ENCODE data around the gene MCU. TPM values are rescaled to one million over a fixed set of nuclear protein-coding genes. Genes with fewer than 3 reads are reported as not detected.

The MCU gene
- total RNA-seq, 1 experiment from 2014 or later: 19.2 TPM

- no peak for TF ChIP-seq CTCF (IDR thresholded peaks at IDR 0.05; ENCODE audit: unreplicated experiment)
- Mint-ChIP-seq H3K27me3 (ENCODE audit: insufficient read depth, unreplicated experiment) (no peaks in the 10 kb centered on the region), H3K4me1 (ENCODE audit: insufficient read depth, unreplicated experiment) (peaks cover 6% of the 10 kb centered on the region), H3K36me3 (ENCODE audit: insufficient read depth, unreplicated experiment) (no peaks in the 10 kb centered on the region), H3K9me3 (ENCODE audit: unreplicated experiment) (no peaks in the 10 kb centered on the region), H3K27ac (ENCODE audit: low read depth, unreplicated experiment) (no peak overlapping the region), H3K4me3 (ENCODE audit: unreplicated experiment) (no peak overlapping the region)
- no TSS peak for BruUV-seq (replicated peaks)
- DNase-seq (ENCODE audit: unreplicated experiment): peak; percentile 19
- CTCF ChIA-PET: no interaction called here
- intact Hi-C loops (cut with micrococcal nuclease): no loop called here
- POLR2A ChIA-PET: interaction anchor here (0.8 kb wide), 1 partner anchor 36 kb away, joined by 4 read pairs; no protein-coding TSS in a partner anchor
Measured at GRCh38 chr10:72796042-72796441, 104.1 kb downstream of the MCU start.

GRCh38 chr10:72796538-72796937 lies 104.6 kb downstream of the MCU start:
- Mint-ChIP-seq H3K27ac (ENCODE audit: low read depth, unreplicated experiment) (no peak overlapping the region), H3K4me1 (ENCODE audit: insufficient read depth, unreplicated experiment) (peaks cover 6% of the 10 kb centered on the region), H3K27me3 (ENCODE audit: insufficient read depth, unreplicated experiment) (no peaks in the 10 kb centered on the region), H3K36me3 (ENCODE audit: insufficient read depth, unreplicated experiment) (no peaks in the 10 kb centered on the region), H3K9me3 (ENCODE audit: unreplicated experiment) (no peaks in the 10 kb centered on the region), H3K4me3 (ENCODE audit: unreplicated experiment) (no peak overlapping the region)
- TF ChIP-seq CTCF (IDR thresholded peaks at IDR 0.05; ENCODE audit: unreplicated experiment): no peak
- intact Hi-C loops (cut with micrococcal nuclease): no loop called here
- no peak for DNase-seq (ENCODE audit: unreplicated experiment)
- CTCF ChIA-PET: interaction anchor here (0.6 kb wide), 1 partner anchor 26 kb away, joined by 3 read pairs; no protein-coding TSS in a partner anchor
- POLR2A ChIA-PET: interaction anchor here (0.8 kb wide), 1 partner anchor 37 kb away, joined by 4 read pairs; no protein-coding TSS in a partner anchor
- BruUV-seq (replicated peaks): no TSS peak

- Mint-ChIP-seq H3K36me3 (ENCODE audit: insufficient read depth, unreplicated experiment) (no peaks in the 10 kb centered on the region), H3K4me3 (ENCODE audit: unreplicated experiment) (no peak overlapping the region), H3K27ac (ENCODE audit: low read depth, unreplicated experiment) (no peak overlapping the region), H3K27me3 (ENCODE audit: insufficient read depth, unreplicated experiment) (no peaks in the 10 kb centered on the region), H3K4me1 (ENCODE audit: insufficient read depth, unreplicated experiment) (peaks cover 10% of the 10 kb centered on the region), H3K9me3 (ENCODE audit: unreplicated experiment) (no peaks in the 10 kb centered on the region)
- TF ChIP-seq CTCF (IDR thresholded peaks at IDR 0.05; ENCODE audit: unreplicated experiment): no peak
- intact Hi-C loops (cut with micrococcal nuclease): no loop called here
- BruUV-seq (replicated peaks): no TSS peak
- CTCF ChIA-PET: no interaction called here
- DNase-seq (ENCODE audit: unreplicated experiment): no peak
- POLR2A ChIA-PET: interaction anchor here (0.8 kb wide), 1 partner anchor 11 kb away, joined by 3 read pairs; no protein-coding TSS in a partner anchor
Measured at GRCh38 chr10:72800000-72800740, 108.2 kb downstream of the MCU start.

- no peak overlapping the region for H3K27ac Mint-ChIP-seq (ENCODE audit: low read depth, unreplicated experiment)
- no peak overlapping the region for H3K4me3 Mint-ChIP-seq (ENCODE audit: unreplicated experiment)
- BruUV-seq (replicated peaks): no TSS peak
- CTCF ChIA-PET: no interaction called here
- H3K36me3 Mint-ChIP-seq (ENCODE audit: insufficient read depth, unreplicated experiment): no peaks in the 10 kb centered on the region
- POLR2A ChIA-PET: interaction anchor here (0.8 kb wide), 1 partner anchor 11 kb away, joined by 3 read pairs; no protein-coding TSS in a partner anchor
- no peak for DNase-seq (ENCODE audit: unreplicated experiment)
- intact Hi-C loops (cut with micrococcal nuclease): no loop called here
- TF ChIP-seq CTCF (IDR thresholded peaks at IDR 0.05; ENCODE audit: unreplicated experiment): no peak
- H3K4me1 Mint-ChIP-seq (ENCODE audit: insufficient read depth, unreplicated experiment): peaks cover 10% of the 10 kb centered on the region
- H3K9me3 Mint-ChIP-seq (ENCODE audit: unreplicated experiment): no peaks in the 10 kb centered on the region
- no peaks in the 10 kb centered on the region for H3K27me3 Mint-ChIP-seq (ENCODE audit: insufficient read depth, unreplicated experiment)
Measured at GRCh38 chr10:72800741-72801092, 108.8 kb downstream of the MCU start.

Measured in MCF 10A (cell line).